ENCODE measurements around the gene MVK.
A peak's percentile ranks its signal among the peaks of the same experiment; 100 is the strongest.

MVK gene

DNA sequence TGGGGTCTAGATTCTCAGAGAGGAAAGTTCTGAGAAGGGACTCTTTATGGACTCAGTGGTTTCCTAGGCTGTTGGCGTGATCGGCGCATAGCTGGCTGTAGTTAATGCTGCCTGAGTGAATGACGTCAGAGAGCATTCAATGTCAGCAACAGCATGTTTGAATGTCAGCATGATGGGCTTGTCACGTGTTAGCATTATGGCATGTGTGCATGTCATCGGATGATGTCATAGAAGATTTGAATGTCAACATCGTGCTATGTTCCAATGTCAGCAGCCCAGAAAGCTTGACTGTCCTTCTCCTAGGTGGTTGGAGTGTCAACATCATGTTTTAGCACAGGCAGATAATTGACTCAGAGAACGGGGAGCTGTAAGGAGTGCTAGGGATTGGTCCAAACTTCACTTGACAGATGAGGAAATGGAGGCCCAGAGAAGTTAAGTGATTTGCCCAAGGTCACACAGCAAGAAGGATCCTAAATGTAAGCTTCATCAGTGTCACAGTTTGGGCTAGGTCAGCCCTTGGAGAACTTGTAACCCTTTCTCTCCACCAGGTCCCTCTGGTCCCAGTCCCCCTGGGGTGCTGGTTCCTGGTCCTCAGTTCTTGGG, 45.5 kb downstream of the MVK start:
- H3K4me3 ChIP-seq (ENCODE audit: control insufficient read depth, low read depth, low read length), result no peak overlapping the region
- no peak for DNase-seq (ENCODE audit: low read depth)
- TF ChIP-seq, protein P1, sequence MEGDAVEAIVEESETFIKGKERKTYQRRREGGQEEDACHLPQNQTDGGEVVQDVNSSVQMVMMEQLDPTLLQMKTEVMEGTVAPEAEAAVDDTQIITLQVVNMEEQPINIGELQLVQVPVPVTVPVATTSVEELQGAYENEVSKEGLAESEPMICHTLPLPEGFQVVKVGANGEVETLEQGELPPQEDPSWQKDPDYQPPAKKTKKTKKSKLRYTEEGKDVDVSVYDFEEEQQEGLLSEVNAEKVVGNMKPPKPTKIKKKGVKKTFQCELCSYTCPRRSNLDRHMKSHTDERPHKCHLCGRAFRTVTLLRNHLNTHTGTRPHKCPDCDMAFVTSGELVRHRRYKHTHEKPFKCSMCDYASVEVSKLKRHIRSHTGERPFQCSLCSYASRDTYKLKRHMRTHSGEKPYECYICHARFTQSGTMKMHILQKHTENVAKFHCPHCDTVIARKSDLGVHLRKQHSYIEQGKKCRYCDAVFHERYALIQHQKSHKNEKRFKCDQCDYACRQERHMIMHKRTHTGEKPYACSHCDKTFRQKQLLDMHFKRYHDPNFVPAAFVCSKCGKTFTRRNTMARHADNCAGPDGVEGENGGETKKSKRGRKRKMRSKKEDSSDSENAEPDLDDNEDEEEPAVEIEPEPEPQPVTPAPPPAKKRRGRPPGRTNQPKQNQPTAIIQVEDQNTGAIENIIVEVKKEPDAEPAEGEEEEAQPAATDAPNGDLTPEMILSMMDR (conservative IDR thresholded peaks at IDR 0.05; ENCODE audit: control insufficient read depth, insufficient read depth, low read depth, low read length), result no peak

DNA sequence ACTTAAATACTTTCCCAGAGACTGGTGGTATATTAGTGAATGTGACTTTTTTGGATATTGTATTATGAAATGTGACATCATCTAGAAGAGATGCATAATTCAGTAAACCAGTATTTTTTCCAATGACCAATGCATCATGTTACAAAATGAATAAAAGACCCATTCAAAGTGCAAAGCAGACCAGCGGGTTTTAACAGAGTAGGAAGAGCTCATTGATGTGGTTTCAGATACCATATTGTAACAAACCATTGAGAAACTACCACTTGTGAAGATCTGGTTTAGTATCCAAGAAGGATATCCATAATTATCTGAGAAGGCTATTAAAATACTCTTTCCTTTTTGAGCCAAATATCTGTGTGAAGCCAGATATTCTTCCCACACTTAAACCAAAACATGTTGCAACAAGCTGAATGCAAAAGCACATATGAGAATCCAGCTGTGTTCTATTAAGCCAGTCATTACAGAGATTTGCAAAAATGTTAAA, 47.7 kb downstream of the MVK start:
- TF ChIP-seq, protein P1 (conservative IDR thresholded peaks at IDR 0.05; ENCODE audit: control insufficient read depth, insufficient read depth, low read depth, low read length), result no peak
- H3K4me3 ChIP-seq (ENCODE audit: control insufficient read depth, low read depth, low read length), result no peak overlapping the region
- peak; percentile 50 for DNase-seq (ENCODE audit: low read depth)

DNA sequence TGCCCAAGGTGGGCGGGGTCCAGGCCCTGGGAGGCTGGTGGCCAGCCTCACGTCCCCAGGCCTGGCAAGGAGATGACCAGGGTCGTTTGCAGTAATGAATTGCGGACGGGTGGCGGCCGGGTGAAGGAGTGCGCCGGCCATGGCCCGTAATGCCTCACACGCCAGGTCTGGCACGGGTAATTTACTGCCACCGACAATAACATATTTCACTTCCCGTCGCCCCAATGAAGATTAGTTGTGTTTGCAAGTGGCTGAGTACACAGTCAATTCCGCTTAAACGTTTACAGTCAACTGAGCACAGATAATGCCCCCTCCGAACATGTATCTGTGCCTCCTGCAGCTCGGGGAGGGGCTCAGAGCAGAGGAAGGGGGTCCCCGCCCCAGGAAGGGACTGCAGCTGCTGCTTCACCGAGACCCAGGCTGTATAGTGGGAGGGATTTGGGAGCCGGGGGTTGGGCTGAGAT, 48.3 kb downstream of the MVK start:
- H3K4me3 ChIP-seq (ENCODE audit: control insufficient read depth, low read depth, low read length), result no peak overlapping the region
- DNase-seq (ENCODE audit: low read depth), result no peak
- TF ChIP-seq, protein P1 (conservative IDR thresholded peaks at IDR 0.05; ENCODE audit: control insufficient read depth, insufficient read depth, low read depth, low read length), result no peak

DNA sequence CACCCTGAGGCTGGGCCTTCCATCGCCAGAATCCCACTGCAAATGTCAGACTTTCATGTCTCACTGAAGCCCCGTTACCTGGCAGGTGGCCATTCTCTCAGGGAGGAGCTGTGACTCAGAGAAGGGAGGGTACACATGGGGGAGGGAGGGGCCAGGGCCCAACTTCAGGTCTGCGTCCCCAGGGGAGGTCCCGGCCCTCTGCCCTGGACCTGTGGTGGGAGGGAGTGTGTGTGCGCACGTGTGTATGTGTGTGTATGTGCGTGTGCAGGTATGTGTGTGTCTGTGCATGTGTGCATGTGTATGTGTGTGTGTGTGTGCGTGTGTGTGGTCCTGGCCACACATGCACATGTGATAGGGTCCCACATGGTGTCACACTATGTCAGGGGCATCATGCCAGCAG, 50.9 kb downstream of the MVK start:
- TF ChIP-seq, protein P1 (conservative IDR thresholded peaks at IDR 0.05; ENCODE audit: control insufficient read depth, insufficient read depth, low read depth, low read length), result no peak
- DNase-seq (ENCODE audit: low read depth), result no peak
- no peak overlapping the region for H3K4me3 ChIP-seq (ENCODE audit: control insufficient read depth, low read depth, low read length)

DNA sequence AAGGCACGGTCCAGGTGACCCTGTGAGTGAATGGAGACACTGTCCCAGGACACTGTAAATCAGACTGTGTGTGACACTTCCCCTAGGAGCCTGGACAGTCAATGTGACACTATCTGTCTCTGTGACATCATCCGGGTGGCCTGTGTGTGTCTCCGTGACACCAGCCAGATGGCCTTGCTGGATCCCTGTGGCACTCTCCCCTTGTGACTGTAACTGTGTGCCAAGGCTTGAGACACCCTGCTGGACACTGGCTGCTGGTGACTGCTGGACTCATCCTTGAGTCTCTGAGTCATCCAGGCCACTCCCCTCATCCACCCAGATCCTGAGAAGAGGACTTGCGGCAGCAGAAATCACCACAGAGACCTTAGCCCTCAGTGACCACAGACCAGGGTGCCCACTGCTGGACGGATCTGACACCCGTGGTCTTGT, 51.6 kb downstream of the MVK start:
- TF ChIP-seq, protein P1 (conservative IDR thresholded peaks at IDR 0.05; ENCODE audit: control insufficient read depth, insufficient read depth, low read depth, low read length), result peak; percentile 22
- DNase-seq (ENCODE audit: low read depth), result peak; percentile 60
- H3K4me3 ChIP-seq (ENCODE audit: control insufficient read depth, low read depth, low read length), result no peak overlapping the region

DNA sequence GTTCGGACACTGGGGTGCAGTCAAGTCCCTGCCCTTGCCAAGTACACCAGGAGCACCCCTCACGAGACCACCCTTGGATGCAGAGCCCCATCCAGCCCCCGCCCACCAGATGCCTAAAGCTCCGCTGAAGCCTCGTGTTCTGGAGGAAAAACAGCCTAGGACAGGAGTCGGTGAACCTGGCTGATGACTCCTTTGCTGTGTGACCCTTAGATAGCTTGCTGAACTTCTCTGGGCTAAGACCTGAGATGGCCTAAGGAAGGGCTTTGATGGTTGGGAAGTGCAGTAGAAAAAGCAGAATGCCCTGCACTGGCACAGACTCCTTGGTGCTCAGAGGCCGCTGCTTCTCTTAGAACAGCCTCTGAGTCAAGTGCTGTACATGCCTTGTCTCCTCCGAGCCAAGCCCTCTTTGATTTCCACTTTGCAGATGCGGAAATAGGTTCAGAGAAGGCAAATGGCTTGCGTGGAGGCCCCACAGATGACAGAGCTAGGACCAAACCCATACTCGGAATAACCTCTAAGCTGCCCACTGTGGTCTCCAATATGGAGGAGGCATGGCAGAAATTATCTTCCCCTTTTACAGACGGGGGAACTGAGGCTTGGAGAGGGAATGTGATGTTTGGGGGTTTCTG, 52.3 kb downstream of the MVK start:
- TF ChIP-seq, protein P1 (conservative IDR thresholded peaks at IDR 0.05; ENCODE audit: control insufficient read depth, insufficient read depth, low read depth, low read length), result no peak

More for the DNA sequence above, 52.3 kb downstream of the MVK start:
- H3K4me3 ChIP-seq (ENCODE audit: control insufficient read depth, low read depth, low read length), result no peak overlapping the region
- no peak for DNase-seq (ENCODE audit: low read depth)
